Sigmoid colon (tissue), 7 donors: ENCODE measurements around the gene EIF3F. TPM values are rescaled to one million over a fixed set of nuclear protein-coding genes. Genes with fewer than 3 reads are reported as not detected.

ENCODE experiments used
- DNase-seq: peaks from one replicate; pipeline ENCODE4 v3.0.0-alpha.2; 2019
- H3K27ac ChIP-seq, 4 donors: fragments of 200-600 bp; sonication (generic); one replicate each; pipeline ENCODE4 v1.5.1; 2016 to 2019; ENCODE audit warnings: mild to moderate bottlenecking in 1 of 4
- H3K27me3 ChIP-seq, 3 donors: fragments of 200-600 bp; sonication (generic); one replicate each; pipeline ENCODE4 v1.5.1; 2019; ENCODE audit warnings: mild to moderate bottlenecking in 1 of 3
- H3K36me3 ChIP-seq, 4 donors: fragments of 200-600 bp; sonication (generic); one replicate each; pipeline ENCODE4 v1.5.1; 2016 to 2019
- H3K4me1 ChIP-seq, 4 donors: fragments of 200-600 bp; sonication (generic); one replicate each; pipeline ENCODE4 v1.5.1; 2017 to 2019
- H3K4me3 ChIP-seq, 4 donors: fragments of 200-600 bp; sonication (generic); one replicate each; pipeline ENCODE4 v1.5.1; 2017 to 2019; ENCODE audit warnings: mild to moderate bottlenecking in 2 of 4, moderate library complexity in 1 of 4
- H3K9me3 ChIP-seq, 4 donors: fragments of 200-600 bp in 3 of 4; sonication (generic) in 3 of 4; one replicate each; pipeline versions ENCODE4 v1.5.1 to v1.6.1; 2013 to 2019
- CTCF ChIP-seq, 4 experiments: fragments of 450-650 bp in 3 of 4; fragments of 200-600 bp in 1 of 4; IDR thresholded peaks; one replicate each; pipeline ENCODE4 v1.5.1; 2016 to 2019; ENCODE audit warnings: antibody characterized with exemption in 4 of 4, mild to moderate bottlenecking in 3 of 4, moderate library complexity in 2 of 4
- EP300 ChIP-seq, 4 donors: sonication (generic); formaldehyde crosslinking; IDR thresholded peaks; one replicate each; pipeline ENCODE4 v1.6.1; 2017; ENCODE audit warnings: antibody characterized with exemption in 4 of 4
- POLR2A ChIP-seq, 2 donors: fragments of 450-650 bp; IDR thresholded peaks; one replicate each; pipeline ENCODE4 v1.6.1; 2016; ENCODE audit warnings: antibody characterized with exemption in 2 of 2, mild to moderate bottlenecking in 2 of 2, moderate library complexity in 2 of 2
- POLR2AphosphoS5 ChIP-seq, 4 donors: sonication (generic); formaldehyde crosslinking; IDR thresholded peaks; one replicate each; pipeline ENCODE4 v1.6.1; 2017; ENCODE audit warnings: antibody characterized with exemption in 4 of 4
- WGBS, 2 donors: extraction: QIAGEN DNeasy Blood & Tissue Kit; methylation state at CpG; one replicate each; pipeline ENCODE4 v1.1.7; 2013; 5-methylcytosine and 5-hydroxymethylcytosine counted together
- intact Hi-C: fragments of 100-400 bp; cut with DNase I; formaldehyde crosslinking; loops from one replicate; pipeline ENCODE4 v1.15.1; 2023
- polyA plus RNA-seq, 3 donors: library from polyadenylated mRNA; stranded (reverse); fragments of 200-250 nt; gene quantifications; one replicate each; pipeline ENCODE4 v1.2.3, GENCODE V29; 2013
- small RNA-seq, 3 donors: library from RNA; depleted of rRNA; stranded (forward); fragments of <200 nt; gene quantifications; one replicate each; pipeline ENCODE3, GENCODE V24; 2016
- total RNA-seq, 4 donors: library from RNA; depleted of rRNA; stranded (reverse); fragments of >200 nt; gene quantifications; one replicate each; pipeline ENCODE4 v1.1.0, GENCODE V29; 2016
- donor health status: healthy with polysubstance abuse.
- donor health status: Bipolar disorder and iron deficiency.
- donor health status: healthy.

The EIF3F gene
- total and polyA plus RNA-seq, 7 donors: 192 to 540 (median 233) TPM

- Histone ChIP-seq H3K4me1 (no peaks in the 10 kb centered on the region), H3K36me3 (no peaks in the 10 kb centered on the region), H3K27ac (no peak overlapping the region), H3K27me3 (no peaks in the 10 kb centered on the region), H3K9me3 (no peaks in the 10 kb centered on the region), H3K4me3 (no peak overlapping the region)
- intact Hi-C loops: no loop called here
- 60 to 74% methylated on average over 3 of the region's 3 CpGs for WGBS, 2 donors
- TF ChIP-seq POLR2A (IDR thresholded peaks at IDR 0.05): no peak
- TF ChIP-seq EP300 (IDR thresholded peaks at IDR 0.05): no peak
- TF ChIP-seq CTCF (IDR thresholded peaks at IDR 0.05): no peak
- no peak for TF ChIP-seq POLR2AphosphoS5 (IDR thresholded peaks at IDR 0.05)
- DNase-seq: no peak
Measured at GRCh38 chr11:8047382-8047781, 60.2 kb downstream of the EIF3F start.

DNA sequence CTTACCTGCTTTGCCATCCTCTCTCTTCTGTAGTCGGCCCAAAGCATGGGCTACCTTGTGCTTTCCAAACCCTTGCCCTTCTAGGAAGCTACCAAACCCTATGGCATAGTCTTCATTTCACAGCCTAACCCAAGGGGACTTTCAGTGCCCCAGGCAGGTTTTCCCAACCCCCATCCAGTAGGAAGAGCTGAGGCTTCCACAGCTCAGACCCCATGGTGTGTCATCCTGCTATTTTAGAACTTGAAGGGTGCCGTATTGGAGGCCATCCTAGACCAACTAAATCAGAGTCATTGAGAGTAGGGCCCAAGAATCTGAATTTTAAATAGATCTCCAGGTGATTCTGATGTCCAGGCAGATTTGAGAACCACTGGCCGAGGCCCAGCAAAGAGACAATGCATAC lies 61.9 kb downstream of the EIF3F start:
- no peak for DNase-seq
- 86 to 89% methylated on average over 3 of the region's 3 CpGs for WGBS, 2 donors
- Histone ChIP-seq H3K9me3 (no peaks in the 10 kb centered on the region), H3K27me3 (no peaks in the 10 kb centered on the region), H3K4me3 (no peak overlapping the region), H3K4me1 (no peaks in the 10 kb centered on the region), H3K36me3 (no peaks in the 10 kb centered on the region), H3K27ac (no peak overlapping the region)
- TF ChIP-seq CTCF (IDR thresholded peaks at IDR 0.05): no peak
- TF ChIP-seq POLR2A (IDR thresholded peaks at IDR 0.05): no peak
- no peak for TF ChIP-seq POLR2AphosphoS5 (IDR thresholded peaks at IDR 0.05)
- TF ChIP-seq EP300 (IDR thresholded peaks at IDR 0.05): no peak
- intact Hi-C loops: no loop called here

Small RNAs within 50 kb of the gene (small RNA-seq; reads per million reads assigned to genes)
- 0 reads per million in 3 donors for gene COX6CP5

Other genes with a start within 250 kb of the EIF3F start
- not detected for gene OR5P2, start 190.4 kb upstream of the EIF3F start, total RNA-seq
- not detected for gene OR5P2, start 190.4 kb upstream of the EIF3F start, polyA plus RNA-seq
- not detected for gene OR5P3, start 156.5 kb upstream of the EIF3F start, total RNA-seq
- not detected for gene OR5P3, start 156.5 kb upstream of the EIF3F start, polyA plus RNA-seq
- not detected for gene OR10A6, start 56.1 kb upstream of the EIF3F start, total RNA-seq
- not detected for gene OR10A6, start 56.1 kb upstream of the EIF3F start, polyA plus RNA-seq
- not detected for gene OR10A3, start 45.6 kb upstream of the EIF3F start, total RNA-seq
- gene OR10A3, start 45.6 kb upstream of the EIF3F start, polyA plus RNA-seq: not detected
- not detected for gene NLRP10, start 21.9 kb upstream of the EIF3F start, total RNA-seq
- gene NLRP10, start 21.9 kb upstream of the EIF3F start, polyA plus RNA-seq: not detected
- 10 to 100 TPM in 2 of 4 donors, 1 to 10 TPM in 2; 6.7 to 18.3 (median 11.6) TPM for gene TUB, start 93.9 kb downstream of the EIF3F start, total RNA-seq
- 1 to 10 TPM in 2 of 3 donors, under 1 TPM in 1; 0.23 to 1.8 (median 1.8) TPM for gene TUB, start 93.9 kb downstream of the EIF3F start, polyA plus RNA-seq
- gene RIC3, start 181.7 kb downstream of the EIF3F start, total RNA-seq: 10 to 100 TPM; 13.7 to 34.9 (median 19.5) TPM
- gene RIC3, start 181.7 kb downstream of the EIF3F start, polyA plus RNA-seq: 1 to 10 TPM in 1 of 3 donors, under 1 TPM in 1, not detected in 1; 0.23 to 4.7 TPM